ENCODE results near the gene RAB10.

The RAB10 gene

DNA sequence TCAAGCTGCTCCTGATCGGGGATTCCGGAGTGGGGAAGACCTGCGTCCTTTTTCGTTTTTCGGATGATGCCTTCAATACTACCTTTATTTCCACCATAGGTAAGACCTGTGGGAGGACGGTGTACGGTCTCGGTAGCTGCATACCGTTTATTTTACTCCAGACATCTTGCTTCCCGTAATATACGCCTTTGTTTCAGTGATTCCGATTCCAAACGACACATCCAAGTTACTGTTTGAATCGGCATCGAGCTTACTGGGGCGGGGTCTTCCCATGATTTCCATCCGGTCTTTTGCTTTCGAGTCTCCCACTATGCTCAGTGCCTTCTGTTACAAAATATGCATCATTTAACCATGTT is 731 bp downstream of the RAB10 start:
- TF ChIP-seq, protein P1, sequence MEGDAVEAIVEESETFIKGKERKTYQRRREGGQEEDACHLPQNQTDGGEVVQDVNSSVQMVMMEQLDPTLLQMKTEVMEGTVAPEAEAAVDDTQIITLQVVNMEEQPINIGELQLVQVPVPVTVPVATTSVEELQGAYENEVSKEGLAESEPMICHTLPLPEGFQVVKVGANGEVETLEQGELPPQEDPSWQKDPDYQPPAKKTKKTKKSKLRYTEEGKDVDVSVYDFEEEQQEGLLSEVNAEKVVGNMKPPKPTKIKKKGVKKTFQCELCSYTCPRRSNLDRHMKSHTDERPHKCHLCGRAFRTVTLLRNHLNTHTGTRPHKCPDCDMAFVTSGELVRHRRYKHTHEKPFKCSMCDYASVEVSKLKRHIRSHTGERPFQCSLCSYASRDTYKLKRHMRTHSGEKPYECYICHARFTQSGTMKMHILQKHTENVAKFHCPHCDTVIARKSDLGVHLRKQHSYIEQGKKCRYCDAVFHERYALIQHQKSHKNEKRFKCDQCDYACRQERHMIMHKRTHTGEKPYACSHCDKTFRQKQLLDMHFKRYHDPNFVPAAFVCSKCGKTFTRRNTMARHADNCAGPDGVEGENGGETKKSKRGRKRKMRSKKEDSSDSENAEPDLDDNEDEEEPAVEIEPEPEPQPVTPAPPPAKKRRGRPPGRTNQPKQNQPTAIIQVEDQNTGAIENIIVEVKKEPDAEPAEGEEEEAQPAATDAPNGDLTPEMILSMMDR (IDR thresholded peaks at IDR 0.05; ENCODE audit: low read depth, low read length): no peak
- no peak for DNase-seq (ENCODE audit: extremely low read depth, low read depth)

DNA sequence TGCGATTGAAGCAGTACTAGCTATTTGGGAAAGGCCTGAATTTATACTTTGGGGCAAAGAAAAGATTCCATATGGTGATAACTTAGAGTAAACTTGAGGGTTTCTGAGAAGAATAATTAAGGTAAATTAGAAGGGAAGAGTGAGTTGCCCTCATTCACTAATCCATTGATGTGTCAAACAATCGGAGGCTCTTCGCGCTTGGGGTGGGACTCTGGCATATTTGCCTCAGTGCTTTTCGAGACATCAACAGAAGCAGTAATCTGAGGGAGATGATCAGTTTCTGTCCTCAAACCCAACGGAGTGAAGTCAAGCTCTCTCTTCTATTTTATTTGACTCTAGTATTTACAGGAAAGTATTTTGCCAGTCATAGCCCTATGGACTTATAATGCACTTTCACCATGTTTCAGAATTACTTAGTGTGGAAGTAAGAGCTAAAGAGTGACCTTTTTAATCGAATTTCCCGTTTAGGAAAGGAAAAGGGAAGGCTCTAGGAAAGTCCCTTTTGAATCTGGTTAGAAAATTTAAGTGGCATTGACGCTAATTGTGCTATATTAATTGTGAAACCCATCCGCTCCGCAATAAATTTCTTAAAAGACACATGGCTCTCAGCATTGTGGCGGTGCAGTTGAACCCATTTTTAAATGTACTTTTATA is 1.3 kb downstream of the RAB10 start:
- no peak for DNase-seq (ENCODE audit: extremely low read depth, low read depth)
- TF ChIP-seq, protein P1 (IDR thresholded peaks at IDR 0.05; ENCODE audit: low read depth, low read length): no peak

DNA sequence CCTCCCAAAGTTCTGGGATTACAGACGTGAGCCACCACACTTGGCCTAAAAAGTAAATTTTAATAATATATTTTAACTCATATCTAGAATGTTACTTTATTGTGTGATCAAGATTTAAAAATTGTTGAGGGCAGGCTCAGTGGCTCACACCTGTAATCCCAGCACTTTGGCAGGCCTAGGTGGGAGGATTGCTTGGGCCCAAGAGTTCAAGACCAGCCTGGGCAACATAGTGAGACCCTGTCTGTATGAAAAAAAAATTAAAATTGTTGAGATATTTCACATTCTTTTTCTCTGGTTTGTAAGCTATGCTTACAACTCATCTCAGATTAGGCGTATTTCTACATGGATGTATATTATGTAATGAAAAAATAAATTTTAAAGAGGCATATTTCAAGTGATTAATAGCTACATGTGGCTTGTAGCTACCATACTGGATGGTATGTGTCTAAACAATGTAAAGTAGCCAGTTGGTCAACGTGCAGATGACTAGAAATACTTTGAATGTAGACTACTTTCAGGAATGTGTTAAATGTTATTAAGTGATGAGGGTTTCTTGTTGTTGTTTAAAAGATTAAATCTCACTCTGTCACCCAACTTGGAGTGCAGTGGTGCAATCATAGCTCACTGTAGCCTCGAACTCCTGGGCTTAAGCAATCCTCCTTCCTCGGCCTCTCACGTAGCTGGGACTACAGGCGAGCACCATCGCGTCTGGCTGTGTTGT is 5.9 kb downstream of the RAB10 start:
- TF ChIP-seq, protein P1 (IDR thresholded peaks at IDR 0.05; ENCODE audit: low read depth, low read length): no peak
- no peak for DNase-seq (ENCODE audit: extremely low read depth, low read depth)

DNA sequence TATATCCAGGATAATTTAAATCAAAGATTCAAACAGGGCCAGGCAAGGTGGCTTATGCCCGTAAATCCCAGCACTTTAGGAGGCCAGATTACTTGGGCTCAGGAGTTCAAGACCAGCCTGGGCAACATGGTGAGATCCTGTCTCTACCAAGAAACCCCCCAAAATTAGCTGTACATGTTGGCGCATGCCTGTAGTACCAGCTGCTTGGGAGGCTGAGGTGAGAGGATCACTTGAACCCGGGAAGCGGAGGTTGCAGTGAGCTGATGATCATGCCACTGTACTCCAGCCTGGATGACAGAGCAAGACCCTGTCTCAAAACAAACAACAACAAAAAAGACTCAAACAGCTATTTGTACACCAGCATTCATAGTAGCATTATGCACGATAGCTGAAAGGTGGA is 9.2 kb downstream of the RAB10 start:
- TF ChIP-seq, protein P1 (IDR thresholded peaks at IDR 0.05; ENCODE audit: low read depth, low read length): no peak
- no peak for DNase-seq (ENCODE audit: extremely low read depth, low read depth)

DNA sequence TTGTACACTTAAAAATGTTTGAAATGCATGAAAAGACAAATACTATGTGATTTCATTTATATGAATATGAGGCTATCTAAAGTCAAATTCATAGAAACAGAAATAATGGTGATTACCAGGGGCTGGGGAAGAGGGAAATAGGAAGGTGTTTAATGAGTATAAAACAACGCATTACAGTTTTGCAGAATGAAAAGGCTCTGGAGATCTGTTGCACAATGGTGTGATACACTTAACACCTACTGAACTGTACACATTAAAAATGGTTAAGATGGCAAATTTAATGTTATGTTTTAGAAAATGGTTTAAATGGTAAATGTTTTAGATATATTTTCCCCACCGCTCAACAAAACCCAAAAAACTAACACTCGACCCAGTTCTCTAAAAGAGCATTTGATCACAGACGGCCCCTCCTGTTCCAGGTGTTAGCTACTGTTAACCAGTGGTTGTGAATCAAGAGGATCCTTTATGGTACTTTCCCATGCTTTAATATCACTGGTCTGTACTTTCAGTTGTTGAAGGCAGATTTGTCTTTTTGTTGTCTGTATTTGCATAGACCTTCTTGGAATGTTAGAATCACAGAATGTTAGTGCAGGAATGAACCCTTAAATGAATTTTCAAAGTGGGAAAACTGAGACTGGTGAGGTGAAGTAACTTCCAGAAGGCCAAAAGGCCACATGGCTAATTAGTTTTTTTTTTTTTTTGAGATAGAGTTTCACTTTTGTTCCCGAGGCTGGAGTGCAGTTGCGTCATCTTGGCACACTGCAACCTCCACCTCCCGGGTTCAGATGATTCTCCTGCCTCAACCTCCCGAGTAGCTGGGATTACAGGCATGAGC is 10.2 kb downstream of the RAB10 start:
- TF ChIP-seq, protein P1 (IDR thresholded peaks at IDR 0.05; ENCODE audit: low read depth, low read length): no peak
- peak; percentile 11 for DNase-seq (ENCODE audit: extremely low read depth, low read depth)

DNA sequence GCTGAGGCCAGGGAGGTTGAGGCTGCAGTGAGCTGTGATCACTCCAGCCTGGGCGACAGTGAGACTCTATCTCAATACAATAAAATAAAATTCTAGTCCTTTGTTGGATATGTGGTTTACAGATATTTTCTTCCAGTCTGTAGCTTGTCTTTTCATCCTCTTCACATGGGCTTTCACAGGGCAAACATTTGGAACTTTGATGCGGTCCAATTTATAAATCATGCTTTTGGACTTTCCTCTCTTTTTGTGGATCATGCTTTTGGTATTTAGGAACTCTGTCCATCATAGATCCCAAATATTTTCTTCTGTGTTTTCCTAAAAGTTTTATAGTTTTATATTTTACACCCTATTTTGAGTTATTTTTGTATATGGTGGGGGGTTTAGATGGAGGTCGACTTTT is 14.9 kb downstream of the RAB10 start:
- TF ChIP-seq, protein P1 (IDR thresholded peaks at IDR 0.05; ENCODE audit: low read depth, low read length): no peak
- no peak for DNase-seq (ENCODE audit: extremely low read depth, low read depth)

DNA sequence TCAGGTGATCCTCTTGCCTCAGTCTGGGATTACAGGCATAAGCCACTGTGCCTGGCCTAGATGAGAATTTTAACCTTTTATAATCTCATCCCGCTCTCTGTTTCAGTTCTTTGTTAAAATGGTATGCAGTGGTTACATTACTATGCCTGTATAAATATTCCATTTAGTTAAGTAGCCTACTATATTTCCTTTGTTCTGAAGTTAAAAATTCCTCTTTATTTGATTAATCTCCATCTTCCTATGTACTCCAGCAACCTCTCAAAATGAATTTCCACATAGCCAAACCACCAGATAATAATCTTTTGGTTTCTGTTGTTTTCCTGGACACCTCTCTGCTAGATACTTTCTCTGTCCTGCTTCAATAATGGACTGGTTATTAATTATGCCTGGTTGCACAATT is 15.8 kb downstream of the RAB10 start:
- DNase-seq (ENCODE audit: extremely low read depth, low read depth): no peak
- TF ChIP-seq, protein P1 (IDR thresholded peaks at IDR 0.05; ENCODE audit: low read depth, low read length): no peak
